ENCODE results near the gene TERB2.
"Not testable (repeated sequence)": the region's sequence is repeated elsewhere in the genome, so short reads cannot be mapped to it uniquely, and the experiment has no call there.

DNA sequence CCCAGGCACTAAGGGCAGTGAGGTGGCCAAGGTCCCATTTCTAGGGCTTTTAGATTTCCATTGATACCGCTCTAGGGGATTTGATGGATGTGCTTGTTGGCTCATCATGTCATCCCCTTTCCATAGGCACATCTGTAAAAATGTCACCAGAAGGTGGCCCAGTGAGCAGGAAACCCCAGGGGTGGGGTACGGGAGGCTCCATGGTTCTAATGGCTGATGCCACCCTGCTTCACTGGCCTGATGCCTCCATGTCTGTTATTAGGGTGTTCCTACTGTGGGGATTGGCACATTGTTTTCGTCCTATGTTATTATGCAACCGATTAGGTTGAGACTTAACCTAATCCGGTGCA is 32.4 kb downstream of the TERB2 start:
- TF ChIP-seq, protein P1, sequence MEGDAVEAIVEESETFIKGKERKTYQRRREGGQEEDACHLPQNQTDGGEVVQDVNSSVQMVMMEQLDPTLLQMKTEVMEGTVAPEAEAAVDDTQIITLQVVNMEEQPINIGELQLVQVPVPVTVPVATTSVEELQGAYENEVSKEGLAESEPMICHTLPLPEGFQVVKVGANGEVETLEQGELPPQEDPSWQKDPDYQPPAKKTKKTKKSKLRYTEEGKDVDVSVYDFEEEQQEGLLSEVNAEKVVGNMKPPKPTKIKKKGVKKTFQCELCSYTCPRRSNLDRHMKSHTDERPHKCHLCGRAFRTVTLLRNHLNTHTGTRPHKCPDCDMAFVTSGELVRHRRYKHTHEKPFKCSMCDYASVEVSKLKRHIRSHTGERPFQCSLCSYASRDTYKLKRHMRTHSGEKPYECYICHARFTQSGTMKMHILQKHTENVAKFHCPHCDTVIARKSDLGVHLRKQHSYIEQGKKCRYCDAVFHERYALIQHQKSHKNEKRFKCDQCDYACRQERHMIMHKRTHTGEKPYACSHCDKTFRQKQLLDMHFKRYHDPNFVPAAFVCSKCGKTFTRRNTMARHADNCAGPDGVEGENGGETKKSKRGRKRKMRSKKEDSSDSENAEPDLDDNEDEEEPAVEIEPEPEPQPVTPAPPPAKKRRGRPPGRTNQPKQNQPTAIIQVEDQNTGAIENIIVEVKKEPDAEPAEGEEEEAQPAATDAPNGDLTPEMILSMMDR (conservative IDR thresholded peaks at IDR 0.05 in 1 of 2, IDR thresholded peaks at IDR 0.05 in 1 of 2; ENCODE audit: low read depth in 1 of 2, low read length in 2 of 2) = not testable (repeated sequence)
- TF ChIP-seq EZH2 (IDR thresholded peaks at IDR 0.05; ENCODE audit: low read length, missing control alignments) = not testable (repeated sequence)

Data from fibroblast of lung (primary cell).